ENCODE data around the gene RAPGEF6. TPM values are rescaled to one million over a fixed set of nuclear protein-coding genes. Genes with fewer than 3 reads are reported as not detected.
A peak's percentile ranks its signal among the peaks of the same experiment; 100 is the strongest.

The RAPGEF6 gene
- total RNA-seq, 4 donors from 2014 or later: 17.2 to 23.3 (median 20.1) TPM

GRCh38 chr5:131536211-131536826, 98.7 kb downstream of the RAPGEF6 start:
- intact Hi-C loops (cut with DNase I): no loop called here
- H3K4me3 ChIP-seq: no peak overlapping the region
- H3K27me3 ChIP-seq: no peaks in the 10 kb centered on the region
- TF ChIP-seq EP300 (IDR thresholded peaks at IDR 0.05) (no peak), POLR2A (IDR thresholded peaks at IDR 0.05; ENCODE audit: low read depth) (no peak), CTCF (IDR thresholded peaks at IDR 0.05) (no peak)
- WGBS: 58% methylated on average over 6 of the region's 6 CpGs
- H3K4me1 ChIP-seq: peaks cover 0 to 38% (median 17%) of the 10 kb centered on the region in 4 donors
- no peaks in the 10 kb centered on the region for H3K36me3 ChIP-seq
- H3K27ac ChIP-seq (replicated peaks in 1 of 4): no peak overlapping the region
- DNase-seq (ENCODE audit: extremely low spot score): no peak
- no peaks in the 10 kb centered on the region for H3K9me3 ChIP-seq

- no peak for TF ChIP-seq CTCF (IDR thresholded peaks at IDR 0.05)
- no peak for TF ChIP-seq POLR2A (IDR thresholded peaks at IDR 0.05; ENCODE audit: low read depth)
- no peak for TF ChIP-seq POLR2AphosphoS5 (IDR thresholded peaks at IDR 0.05)
- no peak for TF ChIP-seq EP300 (IDR thresholded peaks at IDR 0.05)
- H3K27ac ChIP-seq (replicated peaks in 1 of 4): no peak overlapping the region
- H3K36me3 ChIP-seq: no peaks in the 10 kb centered on the region
- H3K4me1 ChIP-seq: peaks cover 0 to 51% (median 28%) of the 10 kb centered on the region in 4 donors
- WGBS: 36% methylated on average over 2 of the region's 2 CpGs
- intact Hi-C loops (cut with DNase I): no loop called here
- no peak overlapping the region for H3K4me3 ChIP-seq
- no peak for DNase-seq (ENCODE audit: extremely low spot score)
- H3K27me3 ChIP-seq: no peaks in the 10 kb centered on the region
- no peaks in the 10 kb centered on the region for H3K9me3 ChIP-seq
Observed at GRCh38 chr5:131534974-131535373, 100.1 kb downstream of the RAPGEF6 start.

GRCh38 chr5:131533836-131534235, 101.2 kb downstream of the RAPGEF6 start:
- Histone ChIP-seq H3K27ac (replicated peaks in 1 of 4) (no peak overlapping the region), H3K4me1 (peaks cover 0 to 52% (median 30%) of the 10 kb centered on the region in 4 donors), H3K36me3 (no peaks in the 10 kb centered on the region), H3K27me3 (no peaks in the 10 kb centered on the region), H3K4me3 (no peak overlapping the region), H3K9me3 (no peaks in the 10 kb centered on the region)
- no peak for DNase-seq (ENCODE audit: extremely low spot score)
- intact Hi-C loops (cut with DNase I): no loop called here
- TF ChIP-seq CTCF (IDR thresholded peaks at IDR 0.05): peak in 1 of 3 experiments; percentile 26
- no peak for TF ChIP-seq EP300 (IDR thresholded peaks at IDR 0.05)
- WGBS: 95% methylated on average over 1 of the region's 1 CpG

GRCh38 chr5:131532031-131532640, 102.9 kb downstream of the RAPGEF6 start:
- Histone ChIP-seq H3K36me3 (no peaks in the 10 kb centered on the region), H3K27me3 (no peaks in the 10 kb centered on the region), H3K9me3 (no peaks in the 10 kb centered on the region), H3K4me1 (peaks cover 0 to 52% (median 30%) of the 10 kb centered on the region in 4 donors), H3K27ac (replicated peaks in 1 of 4) (peak overlapping the region in 3 of 4 donors; percentile 16 to 51 (median 49)), H3K4me3 (peak overlapping the region; percentile 15 to 39 (median 34))
- no peak for DNase-seq (ENCODE audit: extremely low spot score)
- intact Hi-C loops (cut with DNase I): no loop called here
- no peak for TF ChIP-seq POLR2AphosphoS5 (IDR thresholded peaks at IDR 0.05)
- no peak for TF ChIP-seq CTCF (IDR thresholded peaks at IDR 0.05)
- TF ChIP-seq POLR2A (IDR thresholded peaks at IDR 0.05; ENCODE audit: low read depth): no peak
- TF ChIP-seq EP300 (IDR thresholded peaks at IDR 0.05): no peak
- 18% methylated on average over 6 of the region's 6 CpGs for WGBS
